ENCODE measurements around the gene BPIFB3. TPM values are rescaled to one million over a fixed set of nuclear protein-coding genes. Genes with fewer than 3 reads are reported as not detected.

BPIFB3 gene
- total and polyA plus RNA-seq, 2 of the 13 experiments (the other 11 are each of a cell fraction or from before 2014, with no cell fraction given), result 0.09 TPM; not detected in 1

DNA sequence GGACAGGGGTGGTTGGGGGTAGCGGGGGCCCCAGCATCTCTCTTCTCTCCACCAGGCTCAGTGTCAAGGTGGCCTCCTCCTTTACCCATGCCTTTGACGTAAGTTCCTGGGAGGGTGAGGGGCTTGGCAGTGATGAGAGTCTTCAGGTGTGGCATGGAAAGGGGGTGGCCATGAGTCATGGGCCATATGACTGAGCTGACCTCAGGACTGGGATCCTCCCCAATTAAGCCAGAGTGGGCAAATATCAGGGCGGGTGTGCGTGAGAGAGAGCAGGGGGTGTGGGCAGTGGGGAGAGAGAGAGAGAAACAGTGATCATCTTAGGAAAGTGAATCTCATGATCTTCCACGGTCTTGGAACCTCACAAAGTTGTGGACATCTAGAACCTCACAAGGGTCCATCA is 17.5 kb downstream of the BPIFB3 start:
- peaks cover 10 to 53% of the 10 kb centered on the region in 2 experiments for H3K27me3 ChIP-seq (ENCODE audit: control insufficient read depth in 1 of 2, insufficient read depth in 2 of 2, low read length in 2 of 2)
- H3K9me3 ChIP-seq (ENCODE audit: low read length), result no peaks in the 10 kb centered on the region
- ATAC-seq (no peak), FAIRE-seq (no peak), DNase-seq (ENCODE audit: low spot score) (no peak)
- no peaks in the 10 kb centered on the region for H3K4me1 ChIP-seq (ENCODE audit: insufficient read depth, low read length)
- no peak overlapping the region for H3K9ac ChIP-seq (ENCODE audit: insufficient read depth, low read depth, low read length)
- no peak overlapping the region for H3K4me3 ChIP-seq (replicated peaks in 1 of 3; ENCODE audit: insufficient read depth in 1 of 3, low read depth in 2 of 3, low read length in 3 of 3)
- no peak overlapping the region for H3K4me2 ChIP-seq (ENCODE audit: low read depth, low read length)
- ChIA-PET CTCF (ENCODE audit: low intra/inter-chr PET ratio, low total read pairs) (no interaction called here), POLR2A (no interaction called here)
- no peaks in the 10 kb centered on the region for H3K36me3 ChIP-seq (replicated peaks in 1 of 2; ENCODE audit: control insufficient read depth in 1 of 2, insufficient read depth in 2 of 2, low read length in 2 of 2)
- WGBS (ENCODE audit: low lambda C conversion rate), result 70% methylated on average over 5 of the region's 5 CpGs
- no peak for TF ChIP-seq SSRP1 (CRISPR knock-in tag; IDR thresholded peaks at IDR 0.05)
- TF ChIP-seq, protein P1, sequence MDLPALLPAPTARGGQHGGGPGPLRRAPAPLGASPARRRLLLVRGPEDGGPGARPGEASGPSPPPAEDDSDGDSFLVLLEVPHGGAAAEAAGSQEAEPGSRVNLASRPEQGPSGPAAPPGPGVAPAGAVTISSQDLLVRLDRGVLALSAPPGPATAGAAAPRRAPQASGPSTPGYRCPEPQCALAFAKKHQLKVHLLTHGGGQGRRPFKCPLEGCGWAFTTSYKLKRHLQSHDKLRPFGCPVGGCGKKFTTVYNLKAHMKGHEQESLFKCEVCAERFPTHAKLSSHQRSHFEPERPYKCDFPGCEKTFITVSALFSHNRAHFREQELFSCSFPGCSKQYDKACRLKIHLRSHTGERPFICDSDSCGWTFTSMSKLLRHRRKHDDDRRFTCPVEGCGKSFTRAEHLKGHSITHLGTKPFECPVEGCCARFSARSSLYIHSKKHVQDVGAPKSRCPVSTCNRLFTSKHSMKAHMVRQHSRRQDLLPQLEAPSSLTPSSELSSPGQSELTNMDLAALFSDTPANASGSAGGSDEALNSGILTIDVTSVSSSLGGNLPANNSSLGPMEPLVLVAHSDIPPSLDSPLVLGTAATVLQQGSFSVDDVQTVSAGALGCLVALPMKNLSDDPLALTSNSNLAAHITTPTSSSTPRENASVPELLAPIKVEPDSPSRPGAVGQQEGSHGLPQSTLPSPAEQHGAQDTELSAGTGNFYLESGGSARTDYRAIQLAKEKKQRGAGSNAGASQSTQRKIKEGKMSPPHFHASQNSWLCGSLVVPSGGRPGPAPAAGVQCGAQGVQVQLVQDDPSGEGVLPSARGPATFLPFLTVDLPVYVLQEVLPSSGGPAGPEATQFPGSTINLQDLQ (CRISPR knock-in tag; IDR thresholded peaks at IDR 0.05), result no peak
- TF ChIP-seq ZNF460 (CRISPR knock-in tag; IDR thresholded peaks at IDR 0.05; ENCODE audit: borderline replicate concordance), result no peak
- TF ChIP-seq ZNF367 (CRISPR knock-in tag; IDR thresholded peaks at IDR 0.05; ENCODE audit: borderline replicate concordance), result no peak
- TF ChIP-seq AGO2 (optimal IDR thresholded peaks at IDR 0.05; ENCODE audit: low read depth, low read length), result no peak
- TF ChIP-seq, protein P2, sequence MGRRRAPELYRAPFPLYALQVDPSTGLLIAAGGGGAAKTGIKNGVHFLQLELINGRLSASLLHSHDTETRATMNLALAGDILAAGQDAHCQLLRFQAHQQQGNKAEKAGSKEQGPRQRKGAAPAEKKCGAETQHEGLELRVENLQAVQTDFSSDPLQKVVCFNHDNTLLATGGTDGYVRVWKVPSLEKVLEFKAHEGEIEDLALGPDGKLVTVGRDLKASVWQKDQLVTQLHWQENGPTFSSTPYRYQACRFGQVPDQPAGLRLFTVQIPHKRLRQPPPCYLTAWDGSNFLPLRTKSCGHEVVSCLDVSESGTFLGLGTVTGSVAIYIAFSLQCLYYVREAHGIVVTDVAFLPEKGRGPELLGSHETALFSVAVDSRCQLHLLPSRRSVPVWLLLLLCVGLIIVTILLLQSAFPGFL (CRISPR knock-in tag; IDR thresholded peaks at IDR 0.05), result no peak
- TF ChIP-seq JARID2 (CRISPR knock-in tag; IDR thresholded peaks at IDR 0.05; ENCODE audit: insufficient replicate concordance), result no peak
- TF ChIP-seq, protein P3, sequence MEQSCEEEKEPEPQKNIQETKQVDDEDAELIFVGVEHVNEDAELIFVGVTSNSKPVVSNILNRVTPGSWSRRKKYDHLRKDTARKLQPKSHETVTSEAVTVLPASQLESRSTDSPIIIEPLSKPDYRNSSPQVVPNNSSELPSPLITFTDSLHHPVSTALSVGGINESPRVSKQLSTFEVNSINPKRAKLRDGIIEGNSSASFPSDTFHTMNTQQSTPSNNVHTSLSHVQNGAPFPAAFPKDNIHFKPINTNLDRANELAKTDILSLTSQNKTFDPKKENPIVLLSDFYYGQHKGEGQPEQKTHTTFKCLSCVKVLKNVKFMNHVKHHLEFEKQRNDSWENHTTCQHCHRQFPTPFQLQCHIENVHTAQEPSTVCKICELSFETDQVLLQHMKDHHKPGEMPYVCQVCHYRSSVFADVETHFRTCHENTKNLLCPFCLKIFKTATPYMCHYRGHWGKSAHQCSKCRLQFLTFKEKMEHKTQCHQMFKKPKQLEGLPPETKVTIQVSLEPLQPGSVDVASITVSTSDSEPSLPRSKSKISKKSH (CRISPR knock-in tag; IDR thresholded peaks at IDR 0.05; ENCODE audit: borderline replicate concordance), result no peak
- no peak for TF ChIP-seq ZFX (CRISPR knock-in tag; IDR thresholded peaks at IDR 0.05; ENCODE audit: low read depth)
- no peak for TF ChIP-seq NFE2L1 (CRISPR knock-in tag; IDR thresholded peaks at IDR 0.05; ENCODE audit: borderline replicate concordance)
- TF ChIP-seq ZNF430 (CRISPR knock-in tag; IDR thresholded peaks at IDR 0.05), result no peak
- TF ChIP-seq, protein P4, sequence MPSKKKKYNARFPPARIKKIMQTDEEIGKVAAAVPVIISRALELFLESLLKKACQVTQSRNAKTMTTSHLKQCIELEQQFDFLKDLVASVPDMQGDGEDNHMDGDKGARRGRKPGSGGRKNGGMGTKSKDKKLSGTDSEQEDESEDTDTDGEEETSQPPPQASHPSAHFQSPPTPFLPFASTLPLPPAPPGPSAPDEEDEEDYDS (CRISPR knock-in tag; IDR thresholded peaks at IDR 0.05), result no peak
- TF ChIP-seq CENPX (CRISPR knock-in tag; IDR thresholded peaks at IDR 0.05), result no peak
- TF ChIP-seq, protein P5, sequence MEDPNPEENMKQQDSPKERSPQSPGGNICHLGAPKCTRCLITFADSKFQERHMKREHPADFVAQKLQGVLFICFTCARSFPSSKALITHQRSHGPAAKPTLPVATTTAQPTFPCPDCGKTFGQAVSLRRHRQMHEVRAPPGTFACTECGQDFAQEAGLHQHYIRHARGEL (CRISPR knock-in tag; IDR thresholded peaks at IDR 0.05), result no peak
- no peak for TF ChIP-seq TOE1 (CRISPR knock-in tag; IDR thresholded peaks at IDR 0.05)
- TF ChIP-seq ZNF530 (CRISPR knock-in tag; IDR thresholded peaks at IDR 0.05; ENCODE audit: low read depth), result no peak
- no peak for TF ChIP-seq PHF21A (CRISPR knock-in tag; IDR thresholded peaks at IDR 0.05)
- no peak overlapping the region for H2AFZ ChIP-seq (ENCODE audit: low read length)
- no peaks in the 10 kb centered on the region for H3K79me2 ChIP-seq (ENCODE audit: insufficient read depth, low read length)
- in situ Hi-C loops (cut with HindIII; ENCODE audit: extremely low pct_ligation_motif_present, low pct_unique_long_range_greater_than_20kb) (no loop called here), intact Hi-C loops (cut with micrococcal nuclease; ENCODE audit: unreplicated experiment) (no loop called here)
- H4K20me1 ChIP-seq (ENCODE audit: insufficient read depth, low read length), result no peaks in the 10 kb centered on the region
- H3K27ac ChIP-seq (ENCODE audit: extremely low read length, insufficient read depth, low read length), result no peak overlapping the region
- no TSS peak for BruUV-seq (replicated peaks)
